ENCODE measurements around the gene MCC. TPM values are rescaled to one million over a fixed set of nuclear protein-coding genes. Genes with fewer than 3 reads are reported as not detected.

Gene MCC
- total and polyA plus RNA-seq, 2 of the 4 experiments (the other 2 are of a cell fraction) = 5.0 to 20.6 TPM

DNA sequence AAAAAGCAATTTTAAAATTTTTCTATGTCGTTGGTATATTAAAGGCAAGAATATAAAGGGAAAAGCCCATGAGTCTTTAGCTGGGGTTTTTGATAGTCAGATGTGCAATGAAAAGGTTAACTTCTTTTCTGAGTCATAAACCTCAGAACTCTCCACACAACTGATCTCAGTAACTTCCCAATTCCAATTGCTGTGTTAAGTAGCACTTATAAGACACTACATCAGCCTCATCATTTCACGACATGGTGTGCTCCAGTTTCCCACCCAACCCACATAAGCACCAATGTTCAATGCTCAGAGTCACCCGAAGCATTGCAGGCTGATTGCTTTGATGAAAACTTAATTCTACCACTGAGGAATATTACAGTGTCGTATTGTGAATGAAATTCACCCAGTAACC lies 209.3 kb downstream of the MCC start:
- Histone ChIP-seq H4K5ac (ENCODE audit: low read depth, low read length) (no peak overlapping the region), H3K9me3 (ENCODE audit: control insufficient read depth, insufficient read depth, low read length) (no peaks in the 10 kb centered on the region), H2AK9ac (replicated peaks; ENCODE audit: low read depth, low read length, poor library complexity) (no peak overlapping the region), H2BK15ac (ENCODE audit: low read depth, low read length) (no peak overlapping the region), H3K4me3 (ENCODE audit: insufficient read depth, low read depth, low read length) (no peak overlapping the region), H3K4me2 (ENCODE audit: low read depth, low read length) (peak overlapping the region; percentile 76), H3K56ac (ENCODE audit: extremely low read depth, insufficient read depth, low read length) (no peak overlapping the region), H3K4me1 (ENCODE audit: control insufficient read depth, insufficient read depth, low read length) (peaks cover 5% of the 10 kb centered on the region), H3K18ac (ENCODE audit: low read depth, low read length) (no peak overlapping the region), H4K91ac (ENCODE audit: insufficient read depth, low read depth, low read length) (no peak overlapping the region), H2AK5ac (ENCODE audit: low read depth, low read length) (no peak overlapping the region), H3K4ac (ENCODE audit: low read depth, low read length) (no peak overlapping the region), H4K8ac (ENCODE audit: low read depth in 2 of 2, low read length in 2 of 2) (no peak overlapping the region), H2AFZ (replicated peaks; ENCODE audit: low read length, poor library complexity) (no peak overlapping the region), H4K20me1 (ENCODE audit: insufficient read depth, low read length) (peaks cover 56% of the 10 kb centered on the region), H3K27ac (ENCODE audit: insufficient read depth, low read length) (no peak overlapping the region), H3K36me3 (ENCODE audit: control insufficient read depth, insufficient read depth, low read length) (no peaks in the 10 kb centered on the region; the same call in 1 of the 2 replicates), H2BK120ac (ENCODE audit: low read depth, low read length) (no peak overlapping the region), H2BK5ac (ENCODE audit: low read depth, low read length, poor library complexity, severe bottlenecking) (no peak overlapping the region), H3K79me1 (ENCODE audit: low read depth in 1 of 2, low read length in 2 of 2) (peaks cover 20 to 38% of the 10 kb centered on the region in 2 experiments), H2BK20ac (ENCODE audit: low read depth, low read length) (no peak overlapping the region), H3K9me1 (ENCODE audit: insufficient read depth, low read length) (peaks cover 2% of the 10 kb centered on the region; the same call in 1 of the 2 replicates), H3K27me3 (ENCODE audit: control insufficient read depth, insufficient read depth, low read length) (no peaks in the 10 kb centered on the region), H3K9ac (ENCODE audit: low read depth, low read length) (no peak overlapping the region), H3K14ac (replicated peaks; ENCODE audit: low read depth, low read length) (no peak overlapping the region), H3K23ac (ENCODE audit: low read depth, low read length) (no peak overlapping the region)
- ChIA-PET CTCF (interaction anchor here (0.6 kb wide), 1 partner anchor 41 kb away, joined by 3 read pairs; no protein-coding TSS in a partner anchor), POLR2A (ENCODE audit: unreplicated experiment) (no interaction called here)
- ATAC-seq (ENCODE audit: low read depth) = peak; percentile 80
- dilution Hi-C loops (cut with HindIII; ENCODE audit: low sequenced_read_pairs, unreplicated experiment) (no loop called here), intact Hi-C loops (cut with micrococcal nuclease) (no loop called here), in situ Hi-C loops (cut with MboI; ENCODE audit: low sequenced_read_pairs) (no loop called here)
- BruUV-seq (replicated peaks) = no TSS peak
- TF ChIP-seq RCOR1 (IDR thresholded peaks at IDR 0.05; ENCODE audit: insufficient replicate concordance, low read length) (no peak), RAD21 (IDR thresholded peaks at IDR 0.05; ENCODE audit: low read length) (no peak), NFE2L2 (IDR thresholded peaks at IDR 0.05; ENCODE audit: low read depth, low read length) (no peak), SMC3 (IDR thresholded peaks at IDR 0.05; ENCODE audit: low read depth, low read length) (no peak), MAZ (IDR thresholded peaks at IDR 0.05; ENCODE audit: borderline replicate concordance, low read depth, low read length) (no peak), FOS (IDR thresholded peaks at IDR 0.05; ENCODE audit: low read depth, low read length) (no peak), CHD1 (IDR thresholded peaks at IDR 0.05; ENCODE audit: low read depth, low read length) (no peak), CEBPB (IDR thresholded peaks at IDR 0.05; ENCODE audit: low read depth, low read length) (no peak), MAFK (IDR thresholded peaks at IDR 0.05; ENCODE audit: low read depth, low read length) (no peak), BHLHE40 (IDR thresholded peaks at IDR 0.05; ENCODE audit: low read depth, low read length) (no peak), MXI1 (IDR thresholded peaks at IDR 0.05; ENCODE audit: borderline replicate concordance, low read depth, low read length) (no peak), RFX5 (IDR thresholded peaks at IDR 0.05; ENCODE audit: low read depth, low read length) (no peak), POLR2A (IDR thresholded peaks at IDR 0.05; ENCODE audit: low read depth, low read length) (no peak)
- TF ChIP-seq, protein P1, sequence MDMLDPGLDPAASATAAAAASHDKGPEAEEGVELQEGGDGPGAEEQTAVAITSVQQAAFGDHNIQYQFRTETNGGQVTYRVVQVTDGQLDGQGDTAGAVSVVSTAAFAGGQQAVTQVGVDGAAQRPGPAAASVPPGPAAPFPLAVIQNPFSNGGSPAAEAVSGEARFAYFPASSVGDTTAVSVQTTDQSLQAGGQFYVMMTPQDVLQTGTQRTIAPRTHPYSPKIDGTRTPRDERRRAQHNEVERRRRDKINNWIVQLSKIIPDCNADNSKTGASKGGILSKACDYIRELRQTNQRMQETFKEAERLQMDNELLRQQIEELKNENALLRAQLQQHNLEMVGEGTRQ (IDR thresholded peaks at IDR 0.05; ENCODE audit: low read depth, low read length) = no peak
- TF ChIP-seq, protein P2, sequence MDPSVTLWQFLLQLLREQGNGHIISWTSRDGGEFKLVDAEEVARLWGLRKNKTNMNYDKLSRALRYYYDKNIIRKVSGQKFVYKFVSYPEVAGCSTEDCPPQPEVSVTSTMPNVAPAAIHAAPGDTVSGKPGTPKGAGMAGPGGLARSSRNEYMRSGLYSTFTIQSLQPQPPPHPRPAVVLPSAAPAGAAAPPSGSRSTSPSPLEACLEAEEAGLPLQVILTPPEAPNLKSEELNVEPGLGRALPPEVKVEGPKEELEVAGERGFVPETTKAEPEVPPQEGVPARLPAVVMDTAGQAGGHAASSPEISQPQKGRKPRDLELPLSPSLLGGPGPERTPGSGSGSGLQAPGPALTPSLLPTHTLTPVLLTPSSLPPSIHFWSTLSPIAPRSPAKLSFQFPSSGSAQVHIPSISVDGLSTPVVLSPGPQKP (IDR thresholded peaks at IDR 0.05; ENCODE audit: borderline replicate concordance, low read depth, low read length) = no peak
- TF ChIP-seq, protein P3, sequence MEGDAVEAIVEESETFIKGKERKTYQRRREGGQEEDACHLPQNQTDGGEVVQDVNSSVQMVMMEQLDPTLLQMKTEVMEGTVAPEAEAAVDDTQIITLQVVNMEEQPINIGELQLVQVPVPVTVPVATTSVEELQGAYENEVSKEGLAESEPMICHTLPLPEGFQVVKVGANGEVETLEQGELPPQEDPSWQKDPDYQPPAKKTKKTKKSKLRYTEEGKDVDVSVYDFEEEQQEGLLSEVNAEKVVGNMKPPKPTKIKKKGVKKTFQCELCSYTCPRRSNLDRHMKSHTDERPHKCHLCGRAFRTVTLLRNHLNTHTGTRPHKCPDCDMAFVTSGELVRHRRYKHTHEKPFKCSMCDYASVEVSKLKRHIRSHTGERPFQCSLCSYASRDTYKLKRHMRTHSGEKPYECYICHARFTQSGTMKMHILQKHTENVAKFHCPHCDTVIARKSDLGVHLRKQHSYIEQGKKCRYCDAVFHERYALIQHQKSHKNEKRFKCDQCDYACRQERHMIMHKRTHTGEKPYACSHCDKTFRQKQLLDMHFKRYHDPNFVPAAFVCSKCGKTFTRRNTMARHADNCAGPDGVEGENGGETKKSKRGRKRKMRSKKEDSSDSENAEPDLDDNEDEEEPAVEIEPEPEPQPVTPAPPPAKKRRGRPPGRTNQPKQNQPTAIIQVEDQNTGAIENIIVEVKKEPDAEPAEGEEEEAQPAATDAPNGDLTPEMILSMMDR (conservative IDR thresholded peaks at IDR 0.05; ENCODE audit: low read depth, low read length) = no peak
- WGBS, 2 experiments (ENCODE audit: extremely low coverage in 2 of 2, insufficient read length in 1 of 2) = no CpG with 5 or more reads among the region's 4 CpGs
- peak; percentile 71 for DNase-seq
